Astrocyte (in vitro differentiated cells and primary cell): ENCODE data around the gene ARHGAP28. TPM values are rescaled to one million over a fixed set of nuclear protein-coding genes. Genes with fewer than 3 reads are reported as not detected.

ENCODE experiments used
- DNase-seq: peaks from one replicate; pipeline ENCODE4 v3.0.0-alpha.2; 2010; ENCODE audit warnings: low read depth
- FAIRE-seq: peaks from 2 replicates; lab custom pipeline; 2011; peaks lifted over from hg19 to GRCh38; lab: Jason Lieb, UNC
- H2AFZ ChIP-seq: 2 replicates; pipeline ENCODE4 v1.6.0; 2012; ENCODE audit warnings: low read depth, low read length, inconsistent platforms
- H3K27ac ChIP-seq: 2 replicates; pipeline ENCODE4 v1.5.1; 2011; ENCODE audit warnings: low read depth, low read length, inconsistent platforms
- H3K27me3 ChIP-seq: 2 replicates; pipeline ENCODE4 v1.6.0; 2011; ENCODE audit warnings: low read length, inconsistent platforms; ENCODE audit not compliant: insufficient read depth
- H3K36me3 ChIP-seq: 2 replicates; pipeline ENCODE4 v1.5.1; 2011; ENCODE audit warnings: low read length, inconsistent platforms; ENCODE audit not compliant: insufficient read depth
- H3K4me1 ChIP-seq: 2 replicates; pipeline ENCODE4 v1.5.1; 2011; ENCODE audit warnings: low read length, inconsistent platforms; ENCODE audit not compliant: insufficient read depth
- H3K4me2 ChIP-seq: 2 replicates; pipeline ENCODE4 v1.6.0; 2012; ENCODE audit warnings: low read length, inconsistent platforms
- H3K4me3 ChIP-seq: 2 replicates; pipeline ENCODE4 v1.5.1; 2011; ENCODE audit warnings: low read depth, mild to moderate bottlenecking, low read length, inconsistent platforms; ENCODE audit not compliant: insufficient read depth
- H3K79me2 ChIP-seq: 2 replicates; pipeline ENCODE4 v1.6.0; 2012; ENCODE audit warnings: mild to moderate bottlenecking, low read length, inconsistent platforms; ENCODE audit not compliant: insufficient read depth
- H3K9ac ChIP-seq: 2 replicates; pipeline ENCODE4 v1.6.0; 2012; ENCODE audit warnings: mild to moderate bottlenecking, low read length, inconsistent platforms
- H3K9me3 ChIP-seq: 2 replicates; pipeline ENCODE4 v1.5.1; 2012; ENCODE audit warnings: low read depth, mild to moderate bottlenecking, low read length, inconsistent platforms; ENCODE audit not compliant: insufficient read depth
- H4K20me1 ChIP-seq: 2 replicates; pipeline ENCODE4 v1.6.0; 2012; ENCODE audit warnings: low read length, inconsistent platforms; ENCODE audit not compliant: insufficient read depth
- H3K27ac Mint-ChIP-seq: one replicate; pipeline ENCODE4 v1.8.0; 2021; ENCODE audit warnings: mild to moderate bottlenecking, mixed read lengths; ENCODE audit not compliant: unreplicated experiment
- H3K27me3 Mint-ChIP-seq: one replicate; pipeline ENCODE4 v1.8.0; 2021; ENCODE audit warnings: low read depth, mixed read lengths; ENCODE audit not compliant: unreplicated experiment
- H3K36me3 Mint-ChIP-seq: one replicate; pipeline ENCODE4 v1.8.0; 2021; ENCODE audit warnings: low read depth, mixed read lengths; ENCODE audit not compliant: unreplicated experiment
- H3K4me1 Mint-ChIP-seq: one replicate; pipeline ENCODE4 v1.8.0; 2021; ENCODE audit warnings: low read depth, mixed read lengths; ENCODE audit not compliant: unreplicated experiment
- H3K4me3 Mint-ChIP-seq: one replicate; pipeline ENCODE4 v1.8.0; 2021; ENCODE audit warnings: mild to moderate bottlenecking, moderate library complexity, mixed read lengths; ENCODE audit not compliant: unreplicated experiment
- H3K9me3 Mint-ChIP-seq: one replicate; pipeline ENCODE4 v1.8.0; 2021; ENCODE audit warnings: mild to moderate bottlenecking, mixed read lengths; ENCODE audit not compliant: unreplicated experiment
- EZH2 ChIP-seq: IDR thresholded peaks from 2 replicates; pipeline ENCODE4 v1.6.1; 2012; ENCODE audit warnings: mild to moderate bottlenecking, low read length, inconsistent platforms; ENCODE audit not compliant: insufficient read depth
- total RNA-seq: library from RNA; stranded (reverse); gene quantifications from 2 replicates; pipeline ENCODE4 v1.2.1, GENCODE V29; 2021
- TF ChIP-seq, protein P1 (sequence below): IDR thresholded peaks from 2 replicates; pipeline ENCODE4 v1.5.1; 2011; ENCODE audit warnings: low read depth, mild to moderate bottlenecking, inconsistent platforms, low read length, moderate library complexity; ENCODE audit not compliant: insufficient read depth

Gene ARHGAP28
- total RNA-seq, 1 donor from 2014 or later, result 15.5 TPM

DNA sequence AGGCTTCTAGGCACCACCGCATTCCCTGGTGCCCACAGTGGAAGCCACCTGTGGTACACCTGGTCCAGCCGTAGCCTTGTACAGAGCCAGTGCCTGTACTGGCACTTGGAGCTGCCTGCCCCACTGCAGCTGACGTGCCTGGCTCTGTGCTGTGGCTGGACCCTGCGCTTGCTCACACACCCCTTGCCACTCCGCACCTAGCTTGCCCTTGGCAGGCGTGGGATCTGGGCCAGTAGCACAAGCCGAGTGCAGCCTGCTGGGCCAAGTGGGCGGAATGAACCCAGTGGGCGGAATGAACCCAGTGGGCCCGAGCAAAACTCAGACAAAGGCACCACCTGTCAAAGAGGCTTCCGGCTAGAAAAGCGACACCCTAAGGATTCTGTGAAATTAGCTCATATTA lies 126.3 kb downstream of the ARHGAP28 start:
- H3K36me3 ChIP-seq, result no peaks in the 10 kb centered on the region
- no peak overlapping the region for H3K9ac ChIP-seq
- DNase-seq (no peak), FAIRE-seq (no peak)
- Mint-ChIP-seq H3K4me3 (no peak overlapping the region), H3K36me3 (peaks cover 17% of the 10 kb centered on the region), H3K27ac (no peak overlapping the region), H3K4me1 (no peaks in the 10 kb centered on the region), H3K27me3 (no peaks in the 10 kb centered on the region), H3K9me3 (peaks cover 11% of the 10 kb centered on the region)
- no peak overlapping the region for H3K27ac ChIP-seq
- no peak overlapping the region for H3K4me3 ChIP-seq
- no peak for TF ChIP-seq EZH2
- TF ChIP-seq, protein P1, sequence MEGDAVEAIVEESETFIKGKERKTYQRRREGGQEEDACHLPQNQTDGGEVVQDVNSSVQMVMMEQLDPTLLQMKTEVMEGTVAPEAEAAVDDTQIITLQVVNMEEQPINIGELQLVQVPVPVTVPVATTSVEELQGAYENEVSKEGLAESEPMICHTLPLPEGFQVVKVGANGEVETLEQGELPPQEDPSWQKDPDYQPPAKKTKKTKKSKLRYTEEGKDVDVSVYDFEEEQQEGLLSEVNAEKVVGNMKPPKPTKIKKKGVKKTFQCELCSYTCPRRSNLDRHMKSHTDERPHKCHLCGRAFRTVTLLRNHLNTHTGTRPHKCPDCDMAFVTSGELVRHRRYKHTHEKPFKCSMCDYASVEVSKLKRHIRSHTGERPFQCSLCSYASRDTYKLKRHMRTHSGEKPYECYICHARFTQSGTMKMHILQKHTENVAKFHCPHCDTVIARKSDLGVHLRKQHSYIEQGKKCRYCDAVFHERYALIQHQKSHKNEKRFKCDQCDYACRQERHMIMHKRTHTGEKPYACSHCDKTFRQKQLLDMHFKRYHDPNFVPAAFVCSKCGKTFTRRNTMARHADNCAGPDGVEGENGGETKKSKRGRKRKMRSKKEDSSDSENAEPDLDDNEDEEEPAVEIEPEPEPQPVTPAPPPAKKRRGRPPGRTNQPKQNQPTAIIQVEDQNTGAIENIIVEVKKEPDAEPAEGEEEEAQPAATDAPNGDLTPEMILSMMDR, result no peak
- no peaks in the 10 kb centered on the region for H3K9me3 ChIP-seq
- no peaks in the 10 kb centered on the region for H3K79me2 ChIP-seq
- no peak overlapping the region for H2AFZ ChIP-seq
- H3K4me2 ChIP-seq, result no peak overlapping the region
- no peaks in the 10 kb centered on the region for H4K20me1 ChIP-seq
- H3K4me1 ChIP-seq, result no peaks in the 10 kb centered on the region
- no peaks in the 10 kb centered on the region for H3K27me3 ChIP-seq

DNA sequence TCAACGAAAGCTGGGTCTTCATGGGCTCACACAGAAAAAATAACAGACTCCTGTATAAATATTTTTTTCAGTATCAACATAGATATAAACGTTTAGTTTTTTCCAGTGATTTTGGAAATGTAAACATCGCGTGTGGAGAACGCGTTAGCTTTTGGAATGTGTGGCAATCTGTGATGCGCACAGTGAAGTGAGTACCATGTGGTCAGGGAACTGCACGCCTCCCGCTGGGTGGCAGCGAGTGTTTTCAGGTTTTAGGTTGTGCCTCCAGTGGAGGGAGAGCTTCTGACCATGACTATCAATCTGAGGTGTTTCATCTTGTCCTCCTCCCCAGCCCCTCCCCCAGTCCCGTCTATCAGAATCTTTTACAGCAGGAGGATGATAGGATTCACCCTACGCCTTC lies 127.8 kb downstream of the ARHGAP28 start:
- Mint-ChIP-seq H3K27me3 (no peaks in the 10 kb centered on the region), H3K36me3 (peaks cover 13% of the 10 kb centered on the region), H3K4me3 (no peak overlapping the region), H3K27ac (no peak overlapping the region), H3K9me3 (peaks cover 6% of the 10 kb centered on the region), H3K4me1 (no peaks in the 10 kb centered on the region)
- Histone ChIP-seq H2AFZ (no peak overlapping the region), H3K36me3 (no peaks in the 10 kb centered on the region), H3K79me2 (no peaks in the 10 kb centered on the region), H3K27ac (no peak overlapping the region), H3K4me1 (no peaks in the 10 kb centered on the region), H3K4me3 (no peak overlapping the region), H3K27me3 (no peaks in the 10 kb centered on the region), H3K4me2 (no peak overlapping the region), H4K20me1 (no peaks in the 10 kb centered on the region), H3K9ac (no peak overlapping the region), H3K9me3 (no peaks in the 10 kb centered on the region)
- FAIRE-seq (no peak), DNase-seq (no peak)
- TF ChIP-seq EZH2, result no peak
- TF ChIP-seq, protein P1, result no peak

DNA sequence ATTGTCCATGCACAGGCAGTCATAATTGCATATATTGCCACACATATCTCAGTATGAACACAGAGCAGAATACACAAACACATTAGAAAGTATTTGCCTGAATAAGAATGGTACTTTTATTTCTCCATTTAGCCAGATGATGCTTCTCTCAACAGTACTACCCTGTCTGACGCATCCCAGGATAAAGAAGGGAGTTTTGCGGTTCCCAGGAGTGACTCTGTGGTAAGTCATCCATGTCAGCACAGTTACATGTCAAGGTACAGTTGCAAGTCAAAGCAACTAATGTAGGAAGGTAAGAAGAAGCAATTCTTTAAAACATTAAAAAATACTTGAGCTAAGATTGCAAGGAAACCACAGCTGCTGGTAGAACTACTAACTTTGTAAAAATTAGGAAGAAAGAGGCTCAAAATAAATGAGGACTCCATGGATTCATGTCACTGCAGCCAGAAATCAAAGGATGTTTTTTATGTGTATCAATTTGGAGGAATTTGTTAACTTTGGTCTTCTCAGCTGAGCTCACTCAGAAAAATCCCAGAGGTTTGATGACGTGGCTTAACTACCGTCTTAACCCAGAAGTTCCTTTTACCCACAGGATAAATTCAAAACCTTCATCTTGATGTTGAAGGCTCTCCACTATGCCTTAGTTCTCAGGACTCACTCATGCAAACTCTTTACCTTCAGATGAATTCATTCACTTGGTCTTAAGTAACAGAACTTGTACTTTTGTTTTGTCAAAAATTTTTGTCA lies 130.3 kb downstream of the ARHGAP28 start:
- no peak for FAIRE-seq
- H2AFZ ChIP-seq, result no peak overlapping the region
- peaks cover 8% of the 10 kb centered on the region for H3K36me3 Mint-ChIP-seq
- no peak for TF ChIP-seq EZH2
- TF ChIP-seq, protein P1, result no peak
- no peak overlapping the region for H3K4me3 ChIP-seq
- no peak overlapping the region for H3K4me3 Mint-ChIP-seq
- no peaks in the 10 kb centered on the region for H4K20me1 ChIP-seq
- H3K4me1 ChIP-seq, result no peaks in the 10 kb centered on the region
- no peak overlapping the region for H3K27ac ChIP-seq
- no peaks in the 10 kb centered on the region for H3K27me3 Mint-ChIP-seq
- H3K4me2 ChIP-seq, result no peak overlapping the region
- no peaks in the 10 kb centered on the region for H3K36me3 ChIP-seq
- no peaks in the 10 kb centered on the region for H3K9me3 ChIP-seq
- no peak overlapping the region for H3K27ac Mint-ChIP-seq
- H3K27me3 ChIP-seq, result no peaks in the 10 kb centered on the region
- H3K9me3 Mint-ChIP-seq, result no peaks in the 10 kb centered on the region
- no peaks in the 10 kb centered on the region for H3K79me2 ChIP-seq
- no peaks in the 10 kb centered on the region for H3K4me1 Mint-ChIP-seq
- DNase-seq, result no peak
- H3K9ac ChIP-seq, result no peak overlapping the region
